Activated naive CD4-positive, alpha-beta T cell treated with anti-CD3 and anti-CD28 coated beads, Interleukin-2, amount 10 ng/mL, durations not matched to agents 7 days and 5 days (primary cell): ENCODE measurements around the gene GEMIN7.
A peak's percentile ranks its signal among the peaks of the same experiment; 100 is the strongest.

Source experiments
- CTCF ChIA-PET: fragments of 350-600 bp; sonication (Branson Sonifier 250); formaldehyde crosslinking; loops from one replicate; lab custom pipeline; 2021; ENCODE audit warnings: antibody characterized with exemption; lab: Charles Lee
- DNase-seq: peaks from one replicate; pipeline ENCODE4 v3.0.0-alpha.2; 2020
- H3K27ac Mint-ChIP-seq: one replicate; pipeline ENCODE4 v1.8.0; 2021; ENCODE audit warnings: mild to moderate bottlenecking, moderate library complexity, mixed read lengths
- H3K27me3 Mint-ChIP-seq: one replicate; pipeline ENCODE4 v1.8.0; 2021; ENCODE audit warnings: mild to moderate bottlenecking, mixed read lengths
- H3K36me3 Mint-ChIP-seq: one replicate; pipeline ENCODE4 v1.8.0; 2021; ENCODE audit warnings: mixed read lengths
- H3K4me1 Mint-ChIP-seq: one replicate; pipeline ENCODE4 v1.8.0; 2021; ENCODE audit warnings: mixed read lengths
- H3K4me3 Mint-ChIP-seq: one replicate; pipeline ENCODE4 v1.8.0; 2021; ENCODE audit warnings: mild to moderate bottlenecking, moderate library complexity, mixed read lengths
- H3K9me3 Mint-ChIP-seq: one replicate; pipeline ENCODE4 v1.8.0; 2021; ENCODE audit warnings: mixed read lengths

GEMIN7 gene

DNA sequence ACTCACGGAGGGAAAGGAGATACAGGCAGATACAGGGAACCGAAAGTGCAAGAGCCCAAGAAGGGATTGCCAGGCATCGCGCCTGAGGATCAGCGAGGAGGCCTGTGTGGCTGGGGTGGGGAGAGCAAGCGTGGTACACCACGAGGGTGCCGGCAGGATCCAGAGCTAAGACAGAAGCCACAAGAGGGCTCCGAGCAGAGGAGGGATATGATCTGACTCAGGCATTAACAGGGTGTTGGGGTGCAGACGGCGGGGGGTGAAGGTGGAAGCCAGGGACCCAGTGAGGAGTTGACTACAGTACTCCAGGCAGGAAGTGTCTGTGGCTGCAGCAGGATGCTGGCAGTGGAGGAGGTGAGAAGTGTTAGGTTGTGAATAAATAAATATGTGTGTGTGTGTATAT lies 8.5 kb downstream of the GEMIN7 start:
- H3K27ac Mint-ChIP-seq: peak overlapping the region; percentile 92
- H3K4me1 Mint-ChIP-seq: peaks cover 47% of the 10 kb centered on the region
- H3K4me3 Mint-ChIP-seq: peak overlapping the region; percentile 19
- H3K9me3 Mint-ChIP-seq: peaks cover 3% of the 10 kb centered on the region
- DNase-seq: peak; percentile 73
- CTCF ChIA-PET: interaction anchor here (0.9 kb wide), 1 partner anchor 8 kb away, joined by 3 read pairs; the partner anchor contains the start of gene GEMIN7
- H3K27me3 Mint-ChIP-seq: no peaks in the 10 kb centered on the region
- peaks cover 34% of the 10 kb centered on the region for H3K36me3 Mint-ChIP-seq

DNA sequence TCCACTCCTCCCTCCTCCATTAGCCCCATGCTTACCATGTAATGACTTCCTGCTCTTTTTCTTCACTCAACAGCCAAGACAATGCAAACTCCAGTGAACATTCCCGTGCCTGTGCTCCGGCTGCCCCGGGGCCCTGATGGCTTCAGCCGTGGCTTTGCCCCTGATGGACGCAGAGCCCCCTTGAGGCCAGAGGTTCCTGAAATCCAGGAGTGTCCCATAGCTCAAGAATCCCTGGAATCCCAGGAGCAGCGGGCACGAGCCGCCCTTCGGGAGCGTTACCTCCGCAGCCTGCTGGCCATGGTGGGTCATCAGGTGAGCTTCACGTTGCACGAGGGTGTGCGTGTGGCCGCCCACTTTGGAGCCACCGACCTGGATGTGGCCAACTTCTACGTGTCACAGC lies 11.0 kb downstream of the GEMIN7 start:
- Mint-ChIP-seq H3K4me1 (peaks cover 70% of the 10 kb centered on the region), H3K27me3 (no peaks in the 10 kb centered on the region), H3K9me3 (peaks cover 3% of the 10 kb centered on the region), H3K27ac (no peak overlapping the region), H3K4me3 (no peak overlapping the region), H3K36me3 (peaks cover 43% of the 10 kb centered on the region)
- CTCF ChIA-PET: interaction anchor here (0.8 to 2.0 kb wide), 3 partner anchors 8 to 30 kb away, joined by 3 to 6 read pairs (median 4); no protein-coding TSS in a partner anchor
- no peak for DNase-seq

DNA sequence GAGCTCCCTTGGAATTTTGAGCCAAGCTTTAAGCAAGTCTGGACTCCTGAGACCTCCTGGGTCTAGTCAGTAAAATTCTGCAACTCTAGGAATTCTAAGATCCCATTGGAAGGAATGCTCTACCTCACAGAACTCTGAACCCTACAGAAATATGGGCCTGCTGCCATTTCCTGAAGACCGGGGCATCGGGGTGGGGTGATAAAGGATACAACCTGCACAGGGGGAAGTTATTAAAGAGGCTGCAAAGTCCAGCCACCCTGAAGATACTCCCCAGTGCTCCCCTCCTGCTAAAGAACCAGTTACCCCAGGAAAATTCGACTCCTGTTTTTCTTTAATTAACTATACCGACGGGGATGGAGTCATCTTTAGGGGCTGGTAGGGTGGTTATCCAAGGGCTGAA lies 11.5 kb downstream of the GEMIN7 start:
- CTCF ChIA-PET: interaction anchor here (0.8 to 2.0 kb wide), 2 partner anchors 11 to 31 kb away, joined by 3 to 6 read pairs; no protein-coding TSS in a partner anchor
- H3K36me3 Mint-ChIP-seq: peaks cover 39% of the 10 kb centered on the region
- no peak for DNase-seq
- peaks cover 3% of the 10 kb centered on the region for H3K9me3 Mint-ChIP-seq
- no peak overlapping the region for H3K27ac Mint-ChIP-seq
- no peaks in the 10 kb centered on the region for H3K27me3 Mint-ChIP-seq
- H3K4me1 Mint-ChIP-seq: peaks cover 66% of the 10 kb centered on the region
- H3K4me3 Mint-ChIP-seq: no peak overlapping the region

DNA sequence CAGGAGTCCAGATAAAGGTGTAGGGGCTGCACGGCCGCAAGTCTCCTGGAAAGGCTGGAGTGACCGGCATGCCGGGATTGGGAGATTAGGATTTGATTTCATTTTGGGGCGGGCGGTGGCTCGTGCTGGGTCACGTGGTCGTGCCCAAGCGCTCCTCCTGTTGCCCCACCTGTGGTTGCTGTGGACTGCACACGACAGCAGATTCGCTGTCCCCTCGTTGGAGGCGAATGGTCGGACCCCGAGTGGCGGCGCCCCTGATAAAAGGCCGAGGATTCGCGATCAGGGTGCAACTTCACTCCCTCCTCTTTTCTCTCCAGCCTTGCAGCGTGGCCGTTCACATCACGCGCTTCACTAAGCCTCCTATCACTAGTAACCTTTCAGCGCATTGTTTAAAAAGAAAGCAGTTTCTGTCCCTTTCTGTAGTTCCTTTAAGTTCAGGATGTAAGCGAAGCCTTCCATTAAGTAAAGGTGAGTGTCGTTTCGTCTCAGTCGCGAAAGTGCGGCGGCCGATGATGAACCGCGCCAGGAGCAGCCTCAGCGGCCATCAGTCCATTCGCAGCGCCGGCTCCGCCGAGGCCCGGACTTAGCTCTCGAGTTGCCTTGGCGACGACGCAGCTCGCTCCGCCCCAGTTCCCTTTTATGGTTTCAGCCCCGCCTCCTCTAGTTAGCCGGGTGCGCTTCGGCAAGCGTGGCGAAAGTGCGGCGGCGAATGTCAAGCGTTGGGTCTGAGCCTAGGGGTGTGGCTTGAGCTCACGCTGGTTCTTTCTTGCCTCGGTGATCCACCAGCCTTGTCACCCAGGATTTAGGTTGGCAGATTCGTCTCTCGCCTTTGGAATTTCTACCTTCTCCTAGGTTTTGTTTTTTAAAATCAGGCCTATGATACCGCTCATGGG lies 12.2 kb downstream of the GEMIN7 start:
- Mint-ChIP-seq H3K4me3 (peak overlapping the region; percentile 91), H3K4me1 (peaks cover 70% of the 10 kb centered on the region), H3K27me3 (no peaks in the 10 kb centered on the region), H3K9me3 (peaks cover 3% of the 10 kb centered on the region), H3K27ac (peak overlapping the region; percentile 97), H3K36me3 (peaks cover 37% of the 10 kb centered on the region)
- CTCF ChIA-PET: interaction anchor here (0.6 to 2.1 kb wide), 3 partner anchors 12 to 35 kb away, joined by 4 to 14 read pairs (median 6); no protein-coding TSS in a partner anchor
- DNase-seq: peak; percentile 97

DNA sequence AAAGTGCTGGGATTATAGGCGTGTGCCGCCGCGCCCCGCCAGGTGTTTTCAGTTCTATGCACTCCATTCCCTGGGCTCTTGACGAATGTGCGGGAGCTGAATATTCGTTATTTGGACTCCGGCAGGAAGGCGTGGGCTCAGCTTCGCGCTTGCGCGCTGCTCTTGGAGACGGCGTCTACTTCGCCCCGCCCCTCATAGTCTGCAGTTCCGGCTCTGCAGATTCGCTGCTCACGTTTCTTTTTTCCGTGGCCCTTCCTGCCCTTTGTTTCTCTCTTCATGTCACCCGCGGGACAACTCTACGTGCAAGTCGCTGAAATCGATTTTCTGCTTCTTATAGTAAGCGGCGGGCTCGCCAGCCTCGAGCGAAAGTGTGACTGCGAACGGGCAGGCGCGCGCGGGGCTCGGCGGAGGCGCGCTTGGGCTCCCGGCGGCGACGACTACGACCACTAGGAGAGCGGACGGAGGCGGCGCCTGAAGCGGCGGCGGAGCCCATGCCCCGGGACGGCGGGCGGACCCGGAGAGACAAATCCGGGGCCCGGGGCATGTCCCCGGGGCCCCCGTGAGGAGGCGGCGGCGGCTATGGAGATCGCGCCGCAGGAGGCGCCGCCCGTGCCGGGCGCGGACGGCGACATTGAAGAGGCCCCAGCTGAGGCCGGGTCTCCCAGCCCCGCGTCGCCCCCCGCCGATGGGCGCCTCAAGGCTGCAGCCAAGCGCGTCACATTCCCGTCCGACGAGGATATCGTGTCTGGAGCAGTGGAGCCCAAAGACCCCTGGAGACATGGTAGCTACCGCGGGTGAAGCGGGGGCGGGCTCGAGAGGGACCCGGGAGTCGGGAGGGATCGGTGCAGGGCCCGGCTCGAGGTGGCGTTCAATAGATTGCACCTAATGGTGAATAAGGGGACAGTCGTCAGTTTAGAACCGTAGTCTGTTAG lies 14.0 kb downstream of the GEMIN7 start, which contains the start of gene PPP1R37:
PPP1R37 (plus strand) TSS at position 433 of the 932 bp plus-strand sequence; CDS start at position 580, 147 bp downstream.
- CTCF ChIA-PET: interaction anchor here (0.7 to 2.1 kb wide), 6 partner anchors 33 to 392 kb away, joined by 3 to 14 read pairs (median 3); partner anchors contain the start of genes BLOC1S3 and TRAPPC6A
- no peaks in the 10 kb centered on the region for H3K27me3 Mint-ChIP-seq
- H3K4me1 Mint-ChIP-seq: peaks cover 66% of the 10 kb centered on the region
- H3K9me3 Mint-ChIP-seq: peaks cover 3% of the 10 kb centered on the region
- peak within 1 kb of the TSS; percentile 91 for H3K4me3 Mint-ChIP-seq
- peak; percentile 94 for DNase-seq
- H3K27ac Mint-ChIP-seq: peak within 1 kb of the TSS; percentile 97
- H3K36me3 Mint-ChIP-seq: peaks cover 31% of the 10 kb centered on the region

DNA sequence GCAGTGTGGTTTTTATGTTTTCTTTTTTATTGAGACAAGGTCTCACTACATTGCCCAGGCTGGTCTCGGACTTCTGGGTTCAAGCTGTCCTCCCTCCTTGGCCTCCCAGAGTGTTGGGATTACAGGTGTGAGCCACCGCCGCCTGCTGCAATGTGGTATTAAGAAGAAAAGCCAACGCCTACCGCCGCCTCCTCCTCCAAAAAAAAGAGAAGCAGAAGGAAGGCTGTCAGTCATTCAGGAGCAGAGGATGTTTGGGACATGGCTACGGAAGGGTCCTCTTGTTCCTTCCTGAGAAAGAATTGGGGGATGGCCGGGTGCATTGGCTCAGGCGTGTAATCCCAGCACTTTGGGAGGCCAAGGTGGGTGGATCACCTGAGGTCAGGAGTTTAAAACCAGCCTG lies 15.1 kb downstream of the GEMIN7 start:
- H3K4me1 Mint-ChIP-seq: peaks cover 70% of the 10 kb centered on the region
- peak overlapping the region; percentile 70 for H3K27ac Mint-ChIP-seq
- DNase-seq: no peak
- H3K9me3 Mint-ChIP-seq: peaks cover 3% of the 10 kb centered on the region
- H3K36me3 Mint-ChIP-seq: peaks cover 27% of the 10 kb centered on the region
- CTCF ChIA-PET: no interaction called here
- peak overlapping the region; percentile 91 for H3K4me3 Mint-ChIP-seq
- H3K27me3 Mint-ChIP-seq: no peaks in the 10 kb centered on the region

DNA sequence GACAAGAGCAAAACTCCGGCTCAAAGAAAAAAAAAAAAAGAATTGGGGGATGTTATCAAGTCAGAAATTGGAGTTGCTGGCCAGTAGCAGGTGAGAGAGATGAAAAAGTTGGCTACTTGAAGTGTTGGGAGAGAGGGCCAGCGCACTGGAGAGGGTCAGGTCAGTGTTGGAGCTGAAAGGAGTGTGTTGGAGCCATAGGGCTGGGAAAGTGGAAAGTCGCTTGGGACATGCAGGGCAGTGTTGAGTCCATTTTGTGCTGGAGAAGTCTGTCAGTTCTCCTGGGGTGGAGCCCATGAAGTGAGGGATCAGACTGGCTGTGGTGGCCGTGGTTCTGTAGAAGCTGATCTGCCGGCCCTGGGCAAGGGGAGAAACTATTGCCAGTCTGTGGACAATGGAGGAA lies 15.6 kb downstream of the GEMIN7 start:
- CTCF ChIA-PET: no interaction called here
- Mint-ChIP-seq H3K4me3 (peak overlapping the region; percentile 91), H3K27ac (peak overlapping the region; percentile 16), H3K27me3 (no peaks in the 10 kb centered on the region), H3K36me3 (peaks cover 25% of the 10 kb centered on the region), H3K9me3 (peaks cover 3% of the 10 kb centered on the region), H3K4me1 (peaks cover 70% of the 10 kb centered on the region)
- DNase-seq: no peak

DNA sequence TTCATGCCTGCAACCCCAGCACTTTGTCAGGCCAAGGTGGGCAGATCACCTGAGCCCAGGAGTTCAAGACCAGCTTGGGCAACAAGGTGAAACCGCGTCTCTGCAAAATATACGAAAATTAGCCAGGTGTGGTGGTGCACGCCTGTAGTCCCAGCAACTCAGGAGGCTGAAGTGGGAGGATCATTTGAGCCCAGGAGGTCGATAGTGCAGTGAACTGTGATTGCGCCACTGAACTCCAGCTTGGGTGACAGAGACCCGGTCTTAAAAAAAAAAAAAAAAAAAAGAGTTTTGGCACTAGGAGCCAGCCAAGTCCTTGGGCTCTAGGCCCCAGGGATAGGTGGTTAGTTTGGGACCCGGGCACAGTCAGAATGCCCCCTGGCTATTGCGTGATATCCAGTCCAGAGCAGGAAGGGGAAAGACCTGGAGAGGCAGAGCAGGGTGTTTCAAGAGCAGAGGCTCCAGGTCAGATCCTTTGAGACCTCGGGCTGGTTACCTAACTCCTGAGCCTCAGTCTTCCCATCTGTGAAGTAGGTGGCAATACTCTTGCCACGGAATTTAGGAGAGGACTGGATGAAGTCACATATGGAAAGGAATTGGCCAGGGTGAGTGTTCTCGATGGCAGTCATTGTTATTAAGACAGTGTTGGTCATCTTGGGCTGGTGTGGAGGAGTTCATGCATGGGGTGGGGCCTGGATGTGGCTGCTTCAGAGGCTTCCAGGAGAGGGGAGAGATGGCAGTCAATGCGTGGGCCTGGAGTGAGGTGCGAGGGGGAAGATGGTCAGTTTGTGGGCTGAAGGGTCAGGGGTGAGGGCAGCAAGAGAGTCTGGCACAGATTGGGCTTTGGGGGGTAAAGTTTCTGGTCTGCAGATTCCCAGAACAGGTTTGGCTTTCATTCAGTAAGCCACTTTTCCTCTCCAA lies 16.7 kb downstream of the GEMIN7 start:
- Mint-ChIP-seq H3K4me3 (no peak overlapping the region), H3K27ac (no peak overlapping the region), H3K36me3 (peaks cover 19% of the 10 kb centered on the region)

DNA sequence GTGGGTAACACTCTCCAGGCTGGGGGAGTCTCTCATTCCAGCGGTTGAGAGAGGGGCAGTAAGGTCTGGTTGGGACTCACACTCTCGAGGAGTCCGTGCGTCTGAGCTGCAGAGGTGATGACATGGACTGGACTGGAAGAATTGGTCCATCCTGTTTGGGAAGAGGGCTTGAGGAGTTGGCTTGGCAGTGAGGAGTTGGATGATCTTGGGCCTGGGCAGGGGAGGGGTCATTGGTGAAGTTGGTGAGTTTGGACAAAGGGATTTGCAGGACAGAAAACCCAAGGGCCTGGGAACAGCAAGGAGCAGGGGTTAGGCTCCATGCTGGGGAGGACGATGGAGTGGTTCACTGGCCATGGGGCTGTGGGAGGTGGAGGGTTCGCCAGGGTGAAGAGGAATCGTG lies 17.6 kb downstream of the GEMIN7 start:
- Mint-ChIP-seq H3K27me3 (no peaks in the 10 kb centered on the region), H3K4me3 (no peak overlapping the region), H3K36me3 (peaks cover 10% of the 10 kb centered on the region), H3K4me1 (peaks cover 62% of the 10 kb centered on the region), H3K9me3 (no peaks in the 10 kb centered on the region), H3K27ac (no peak overlapping the region)
- no peak for DNase-seq
- CTCF ChIA-PET: no interaction called here

More for the DNA sequence above, 16.7 kb downstream of the GEMIN7 start:
- Mint-ChIP-seq H3K27me3 (no peaks in the 10 kb centered on the region), H3K4me1 (peaks cover 67% of the 10 kb centered on the region), H3K9me3 (peaks cover 3% of the 10 kb centered on the region)
- CTCF ChIA-PET: no interaction called here
- no peak for DNase-seq

DNA sequence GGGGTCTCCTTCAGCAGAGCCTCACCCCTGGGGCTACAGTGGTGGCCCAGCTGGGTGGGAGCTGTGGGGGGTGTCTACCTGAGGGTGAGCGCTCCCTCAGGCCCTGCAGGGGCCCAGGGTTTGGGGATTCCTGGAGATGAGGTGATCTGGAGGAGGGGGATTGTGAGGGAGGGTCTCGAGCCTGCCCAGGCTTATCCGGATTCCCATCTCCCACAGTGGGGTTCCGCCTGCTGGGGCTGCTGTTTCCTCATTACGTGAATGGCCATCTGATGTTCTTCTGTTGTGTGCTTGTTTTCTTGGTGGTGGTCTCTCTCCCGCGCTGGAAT lies 18.4 kb downstream of the GEMIN7 start:
- H3K27ac Mint-ChIP-seq: no peak overlapping the region
- CTCF ChIA-PET: no interaction called here
- H3K4me1 Mint-ChIP-seq: peaks cover 60% of the 10 kb centered on the region
- no peak for DNase-seq
- H3K9me3 Mint-ChIP-seq: no peaks in the 10 kb centered on the region
- H3K27me3 Mint-ChIP-seq: no peaks in the 10 kb centered on the region
- peaks cover 10% of the 10 kb centered on the region for H3K36me3 Mint-ChIP-seq
- no peak overlapping the region for H3K4me3 Mint-ChIP-seq

DNA sequence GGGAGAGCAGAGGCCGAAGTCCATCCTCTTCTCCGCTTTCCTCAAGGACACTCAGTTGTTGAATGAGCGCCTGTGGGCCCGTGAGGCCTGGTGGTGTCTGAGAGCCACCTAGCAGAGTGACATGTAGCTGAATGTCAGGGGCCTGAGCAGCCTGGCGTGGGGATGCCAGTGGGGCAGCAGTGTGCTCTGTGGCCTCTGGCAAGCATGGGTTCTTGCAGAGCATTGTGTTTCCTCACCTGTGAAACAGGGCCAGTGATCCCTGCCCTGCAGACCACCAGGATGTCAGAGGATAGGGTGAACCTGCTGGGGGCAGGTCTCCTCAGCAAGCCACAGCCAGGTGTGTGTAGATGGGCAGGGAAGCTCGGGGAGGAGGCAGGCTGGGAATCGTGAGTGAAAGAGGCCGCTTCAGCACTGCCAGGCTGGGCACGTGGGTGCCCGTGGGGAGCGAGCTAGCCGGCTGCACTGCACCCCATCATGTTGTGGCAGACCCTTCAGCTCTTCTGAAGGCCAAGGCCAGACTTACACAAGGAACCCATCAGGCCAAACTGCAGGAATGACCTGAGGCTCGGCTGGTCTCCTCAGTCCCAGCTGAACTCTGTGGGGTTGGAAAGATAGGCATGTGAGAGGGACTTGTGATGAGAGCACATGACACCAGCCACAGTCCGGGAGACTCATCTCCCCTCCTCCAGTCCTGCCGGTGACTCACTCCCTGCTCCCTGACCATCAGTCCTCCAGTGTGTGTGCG lies 18.9 kb downstream of the GEMIN7 start:
- CTCF ChIA-PET: interaction anchor here (0.5 to 1.0 kb wide), 3 partner anchors 8 to 89 kb away, joined by 3 to 4 read pairs (median 3); no protein-coding TSS in a partner anchor
- H3K4me1 Mint-ChIP-seq: peaks cover 59% of the 10 kb centered on the region
- no peak overlapping the region for H3K27ac Mint-ChIP-seq
- DNase-seq: no peak
- no peak overlapping the region for H3K4me3 Mint-ChIP-seq
- H3K36me3 Mint-ChIP-seq: peaks cover 10% of the 10 kb centered on the region
- no peaks in the 10 kb centered on the region for H3K27me3 Mint-ChIP-seq
- H3K9me3 Mint-ChIP-seq: no peaks in the 10 kb centered on the region

DNA sequence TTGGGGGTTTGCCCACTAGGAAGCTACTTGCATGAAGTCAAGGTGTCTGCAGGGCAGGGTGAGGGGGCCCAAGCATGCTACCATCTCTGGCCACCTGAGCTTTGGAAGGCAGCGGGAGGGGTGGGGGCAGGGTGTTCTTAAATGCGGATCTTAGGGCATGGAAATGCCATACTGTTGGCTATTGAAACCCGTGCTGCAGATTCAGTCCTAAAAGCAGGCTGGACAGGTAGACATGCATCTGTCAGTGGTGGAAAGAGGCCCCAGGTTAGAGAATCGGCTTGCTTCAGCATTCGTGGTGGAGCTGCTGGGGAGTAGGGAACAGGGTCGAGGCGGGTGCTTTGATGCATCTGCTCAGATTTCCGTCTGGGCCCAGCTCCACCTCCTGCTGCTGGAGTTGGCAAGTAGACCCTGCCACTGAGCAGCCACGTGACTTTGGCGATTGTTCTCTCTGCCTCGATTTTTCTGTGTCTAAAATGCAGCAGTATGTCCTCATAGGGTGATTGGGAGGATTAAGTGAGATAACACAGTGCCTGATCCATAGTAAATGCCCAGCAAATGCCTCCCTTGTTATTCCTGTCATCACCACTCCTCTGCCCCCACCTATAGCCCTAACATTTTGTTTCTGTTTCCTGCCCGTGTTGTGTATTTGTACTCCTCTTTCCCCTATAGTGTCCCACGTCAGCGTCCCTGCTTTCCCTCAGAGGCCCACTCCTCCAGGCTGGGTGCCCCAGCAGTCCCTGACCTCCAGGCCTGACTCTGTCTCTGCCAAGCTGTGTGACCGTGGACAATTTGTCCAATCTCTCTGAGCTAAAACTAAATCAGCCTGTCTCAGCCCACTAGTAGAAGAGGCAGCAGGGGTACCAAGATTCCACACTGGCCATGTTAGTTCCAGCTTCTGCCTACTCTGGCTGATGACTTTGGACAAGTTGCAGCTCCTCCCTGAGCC lies 19.7 kb downstream of the GEMIN7 start:
- CTCF ChIA-PET: interaction anchor here (0.5 to 1.0 kb wide), 3 partner anchors 9 to 88 kb away, joined by 3 to 4 read pairs (median 3); no protein-coding TSS in a partner anchor
- H3K4me1 Mint-ChIP-seq: peaks cover 59% of the 10 kb centered on the region
- peaks cover 6% of the 10 kb centered on the region for H3K36me3 Mint-ChIP-seq
- no peak for DNase-seq
- H3K27ac Mint-ChIP-seq: peak overlapping the region; percentile 16
- H3K4me3 Mint-ChIP-seq: no peak overlapping the region
- no peaks in the 10 kb centered on the region for H3K9me3 Mint-ChIP-seq
- H3K27me3 Mint-ChIP-seq: no peaks in the 10 kb centered on the region
